ENCODE results near the gene COL16A1.

Gene COL16A1

DNA sequence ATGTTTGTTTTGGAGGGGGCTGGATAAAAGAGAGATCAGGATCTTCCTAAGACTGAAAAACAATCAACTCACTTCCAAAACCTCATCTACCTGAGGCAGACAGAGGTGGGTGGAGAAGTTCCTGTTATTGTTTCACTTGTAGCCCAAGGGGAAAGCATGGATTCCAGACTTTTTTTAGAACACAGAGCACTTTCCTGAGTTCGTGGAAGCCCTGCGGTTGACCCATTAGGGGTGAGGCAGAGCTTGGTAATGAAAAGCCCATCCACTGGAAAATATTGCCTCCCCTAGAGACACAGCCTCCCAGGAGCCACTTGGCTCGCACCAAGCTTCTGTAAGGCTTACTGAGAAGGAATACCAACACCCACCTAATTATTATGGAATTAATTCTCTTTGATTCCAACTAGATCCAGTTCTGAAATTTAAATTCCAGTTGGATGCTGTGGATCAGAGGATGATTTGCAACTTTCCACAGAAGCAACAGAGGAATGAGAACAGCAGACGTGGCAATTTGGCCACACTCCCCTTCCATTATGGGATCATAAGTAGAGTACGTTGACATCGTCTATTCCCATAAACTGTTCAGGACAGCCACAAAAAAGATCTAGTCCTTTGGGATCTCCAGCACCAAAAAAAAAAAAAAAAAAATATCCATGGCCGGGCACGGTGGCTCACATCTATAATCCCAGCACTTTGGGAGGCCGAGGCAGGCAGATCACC lies 55.0 kb downstream of the COL16A1 start:
- DNase-seq (ENCODE audit: low read depth in 2 of 2), result no peak

DNA sequence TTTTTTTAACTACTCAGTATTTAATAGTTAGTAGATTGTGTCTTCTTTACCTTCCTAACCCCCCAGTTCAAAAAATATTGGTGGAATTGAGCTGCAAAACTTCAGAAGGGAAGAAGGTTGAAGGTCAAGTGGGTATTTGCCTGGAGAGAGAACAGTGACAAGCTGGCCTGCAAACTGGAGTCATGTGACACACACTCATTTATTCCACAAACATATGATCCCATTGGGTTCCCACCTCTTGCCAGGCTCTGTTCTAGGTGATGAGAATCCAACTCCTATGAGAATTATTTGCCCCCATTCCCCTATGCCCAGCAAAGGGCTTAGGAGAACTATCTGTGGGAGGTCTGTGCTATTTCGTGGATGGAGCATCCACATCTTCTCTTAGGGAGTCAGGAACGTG lies 55.6 kb downstream of the COL16A1 start:
- DNase-seq (ENCODE audit: low read depth in 2 of 2), result no peak

DNA sequence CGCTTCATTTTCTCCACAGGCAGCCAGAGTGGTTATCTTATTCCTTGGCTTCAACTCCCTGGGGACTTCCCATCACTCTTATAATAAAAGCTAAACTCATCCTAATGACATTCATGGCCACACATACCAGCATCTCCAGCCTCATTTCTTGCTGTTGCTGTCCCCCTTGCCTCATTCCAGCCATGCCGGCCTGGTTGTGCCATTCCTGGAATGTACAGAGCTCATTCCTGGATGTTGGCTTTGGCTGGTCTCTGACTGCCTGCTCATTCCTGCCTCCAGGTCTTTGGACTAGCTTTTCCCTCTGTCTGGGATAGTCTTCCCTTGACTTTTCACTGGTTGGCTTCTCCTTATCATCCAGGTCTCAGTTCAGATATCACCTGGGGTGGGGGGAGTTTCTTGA lies 56.7 kb downstream of the COL16A1 start:
- DNase-seq (ENCODE audit: low read depth in 2 of 2), result no peak

DNA sequence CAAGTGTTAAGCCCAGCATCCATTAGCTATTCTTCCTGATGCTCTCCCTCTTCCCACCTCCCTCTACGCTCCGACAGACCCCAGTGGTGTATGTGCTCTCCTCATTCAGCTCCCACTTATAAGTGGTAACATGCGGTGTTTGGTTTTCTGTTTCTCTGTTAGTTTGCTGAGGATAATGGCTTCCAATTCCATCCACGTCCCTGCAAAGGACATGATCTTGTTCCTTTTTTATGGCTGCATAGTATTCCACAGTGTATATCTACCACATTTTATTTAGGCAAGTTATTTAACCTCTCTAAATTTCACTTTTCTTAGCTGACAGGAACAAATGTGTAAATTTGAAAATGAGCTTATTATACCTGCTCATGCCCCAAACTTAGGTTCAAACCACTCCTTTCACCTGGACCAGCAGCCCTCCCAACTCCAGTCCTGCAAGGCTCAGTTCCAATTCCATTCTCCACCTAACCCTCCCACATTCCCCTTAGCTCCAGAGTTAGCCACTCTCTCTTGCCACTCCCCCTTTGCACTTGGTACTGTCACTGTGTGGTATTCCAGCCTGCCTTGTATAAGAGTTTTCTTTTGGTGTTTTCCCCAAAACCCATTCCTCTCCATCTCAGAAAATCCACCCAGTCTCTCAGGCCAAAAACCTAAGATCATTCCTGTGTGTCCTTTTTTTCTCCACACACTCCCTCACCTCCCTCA lies 57.4 kb downstream of the COL16A1 start:
- no peak for DNase-seq (ENCODE audit: low read depth in 2 of 2)

DNA sequence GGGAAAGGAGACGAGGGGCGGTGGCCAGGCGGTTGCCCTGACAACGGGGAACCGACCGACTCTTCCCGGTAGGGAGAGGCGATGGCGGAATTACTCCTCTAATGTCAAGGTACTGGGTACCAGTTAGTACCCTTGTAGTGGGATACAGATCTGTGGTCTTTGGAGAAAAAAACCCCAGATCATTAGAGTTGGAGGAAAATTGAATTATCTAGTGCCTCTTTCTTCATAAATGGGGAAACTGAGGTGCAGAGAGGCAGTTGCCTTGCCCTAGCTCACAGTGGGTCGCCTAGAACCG lies 58.6 kb downstream of the COL16A1 start:
- DNase-seq (ENCODE audit: low read depth in 2 of 2), result no peak

DNA sequence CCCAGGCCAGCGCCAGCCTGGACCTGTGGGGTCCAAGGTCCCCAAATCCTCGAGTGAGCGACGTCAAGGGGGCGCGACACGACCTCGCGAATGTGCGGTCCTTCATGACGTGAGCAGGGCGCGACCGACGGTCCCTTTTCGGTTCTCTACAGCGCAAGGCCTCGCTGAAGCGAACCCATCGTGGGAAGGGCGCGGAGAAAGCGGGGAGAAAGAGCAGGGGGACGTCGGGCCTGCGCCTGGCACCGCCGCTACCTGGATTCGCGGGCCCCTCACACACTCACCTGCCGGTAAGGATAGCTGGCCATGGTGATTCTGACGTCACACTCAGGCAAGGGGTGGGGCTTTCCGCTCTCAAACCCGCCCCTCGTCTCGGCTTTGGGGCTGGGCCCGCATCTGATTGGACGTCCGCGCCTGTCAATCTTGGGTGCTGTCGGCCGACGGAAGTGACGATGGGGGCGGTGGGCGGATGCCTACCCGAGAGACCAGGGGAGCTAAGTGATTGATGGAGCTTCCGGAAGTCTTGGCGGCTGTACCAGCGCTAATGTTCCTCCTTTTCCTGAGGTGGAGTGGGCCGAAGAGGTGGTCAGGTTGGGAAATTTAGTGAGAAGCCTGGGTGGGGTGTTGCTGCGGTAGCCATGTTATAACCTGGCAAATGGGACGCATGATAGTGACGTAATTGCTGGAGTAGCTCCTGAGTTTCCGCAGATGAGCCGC lies 59.1 kb downstream of the COL16A1 start, which contains the start of gene PEF1:
Gene PEF1, minus strand, starts transcription at position 317 of the 714 bp plus-strand sequence. Its CDS starts 12 bp downstream, at position 305.
- peak; percentile 98 to 99 for DNase-seq (ENCODE audit: low read depth in 2 of 2)

DNA sequence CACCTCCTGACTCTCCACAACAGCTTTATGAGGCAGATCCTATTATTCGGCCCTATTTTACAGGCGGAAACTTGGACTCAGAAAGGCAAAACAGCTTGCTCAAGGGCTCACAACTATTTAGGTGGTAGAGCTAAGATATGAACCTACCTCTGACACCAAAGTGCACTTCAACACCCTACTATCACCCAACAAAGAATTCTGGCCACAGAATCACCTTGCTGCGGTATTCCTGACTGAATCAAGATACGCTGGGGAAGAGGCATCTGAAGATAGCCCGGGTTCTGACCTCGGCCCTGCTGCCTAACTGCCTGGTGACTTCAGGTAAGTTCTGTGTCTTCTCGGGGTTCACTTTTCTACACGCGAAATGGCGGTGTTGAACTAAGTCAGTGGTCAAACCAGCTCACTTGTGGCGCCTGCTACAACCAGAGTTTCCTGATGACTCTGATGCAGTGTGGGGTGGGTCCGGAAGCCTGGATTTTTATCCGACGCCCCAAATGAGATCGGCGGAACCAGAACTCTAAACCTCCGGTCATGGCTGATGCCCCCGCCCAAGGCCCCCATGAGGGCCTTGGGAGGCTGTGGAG lies 59.7 kb downstream of the COL16A1 start:
- no peak for DNase-seq (ENCODE audit: low read depth in 2 of 2)

DNA sequence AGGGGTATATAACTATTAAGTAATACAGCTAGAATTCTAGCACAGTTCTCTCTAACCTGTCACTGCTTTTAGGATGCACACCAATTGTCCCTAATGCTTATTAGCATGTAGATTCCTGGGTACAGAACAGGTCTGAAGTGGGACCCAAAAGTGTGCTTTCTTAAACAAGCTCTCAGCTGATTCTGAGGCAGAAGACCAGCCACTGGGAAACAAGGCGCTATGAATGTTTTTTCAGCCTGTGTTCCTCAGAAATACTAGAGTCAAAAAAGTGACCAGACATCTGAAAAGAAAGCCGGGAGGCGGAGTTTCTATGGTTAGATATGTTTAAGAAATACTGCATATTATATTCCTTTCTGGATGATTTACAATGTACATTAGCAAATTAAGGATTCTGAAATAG lies 60.9 kb downstream of the COL16A1 start:
- no peak for DNase-seq (ENCODE audit: low read depth in 2 of 2)

- no peak for DNase-seq (ENCODE audit: low read depth in 2 of 2)
Observed at GRCh38 chr1:31642366-31642765, 61.5 kb downstream of the COL16A1 start.

DNA sequence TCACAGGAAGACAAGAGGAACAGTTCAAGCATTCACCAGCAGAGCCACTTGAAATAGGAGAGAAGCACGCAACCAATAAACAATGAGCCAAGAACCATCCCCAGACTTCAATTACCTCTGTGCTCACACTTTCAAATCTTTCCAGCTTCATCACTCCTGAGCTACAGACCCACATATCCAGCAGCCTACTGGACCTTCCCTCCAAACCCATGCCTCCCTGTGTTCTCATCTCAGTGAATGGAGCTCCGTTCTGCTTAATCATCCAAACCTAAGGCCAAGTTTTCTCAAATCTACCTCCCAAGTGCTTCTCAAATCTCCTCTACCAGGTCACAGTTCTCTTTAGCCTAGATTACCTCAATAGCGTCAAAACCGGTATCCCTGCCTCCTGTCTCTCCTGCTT lies 62.9 kb downstream of the COL16A1 start:
- DNase-seq (ENCODE audit: low read depth in 2 of 2), result no peak

DNA sequence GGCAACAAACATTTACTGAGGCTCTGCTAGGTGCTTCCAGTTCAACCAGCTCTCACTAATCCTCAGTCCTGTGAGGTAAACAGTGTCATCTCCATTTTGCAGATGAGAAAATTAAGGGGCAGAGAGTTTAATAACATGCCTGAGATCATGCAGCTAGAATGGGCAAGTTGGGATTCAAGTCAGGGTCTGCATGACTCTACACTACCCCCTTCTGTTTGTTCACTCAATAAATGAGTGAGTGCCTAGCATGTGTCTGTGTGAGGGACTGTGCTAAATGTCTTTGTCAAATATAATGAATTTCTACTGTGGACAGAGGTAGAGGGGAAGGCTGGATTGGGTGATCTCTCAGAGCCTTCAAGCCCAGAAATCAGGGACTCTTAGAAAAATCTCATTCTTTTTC lies 63.6 kb downstream of the COL16A1 start:
- DNase-seq (ENCODE audit: low read depth in 2 of 2), result no peak

DNA sequence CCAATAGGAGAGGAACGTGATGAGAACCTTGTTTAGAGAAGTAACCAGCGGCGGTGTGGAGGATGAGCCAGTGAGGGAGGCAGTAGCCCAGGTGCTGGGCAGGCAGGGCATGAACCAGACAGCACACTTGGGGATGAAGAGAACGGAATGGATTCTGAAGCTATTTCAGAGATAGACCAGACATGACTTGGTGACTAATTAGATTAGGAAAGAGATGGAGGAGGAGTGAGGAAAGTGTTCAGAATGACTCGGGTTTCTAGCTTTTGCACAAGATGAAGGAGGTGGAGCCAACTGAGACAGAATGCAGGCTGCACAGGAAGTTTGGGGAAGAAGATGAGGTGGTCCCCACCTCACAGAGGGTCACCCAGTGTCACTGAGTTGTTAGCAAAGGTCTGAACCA lies 64.3 kb downstream of the COL16A1 start:
- DNase-seq (ENCODE audit: low read depth in 2 of 2), result no peak

DNA sequence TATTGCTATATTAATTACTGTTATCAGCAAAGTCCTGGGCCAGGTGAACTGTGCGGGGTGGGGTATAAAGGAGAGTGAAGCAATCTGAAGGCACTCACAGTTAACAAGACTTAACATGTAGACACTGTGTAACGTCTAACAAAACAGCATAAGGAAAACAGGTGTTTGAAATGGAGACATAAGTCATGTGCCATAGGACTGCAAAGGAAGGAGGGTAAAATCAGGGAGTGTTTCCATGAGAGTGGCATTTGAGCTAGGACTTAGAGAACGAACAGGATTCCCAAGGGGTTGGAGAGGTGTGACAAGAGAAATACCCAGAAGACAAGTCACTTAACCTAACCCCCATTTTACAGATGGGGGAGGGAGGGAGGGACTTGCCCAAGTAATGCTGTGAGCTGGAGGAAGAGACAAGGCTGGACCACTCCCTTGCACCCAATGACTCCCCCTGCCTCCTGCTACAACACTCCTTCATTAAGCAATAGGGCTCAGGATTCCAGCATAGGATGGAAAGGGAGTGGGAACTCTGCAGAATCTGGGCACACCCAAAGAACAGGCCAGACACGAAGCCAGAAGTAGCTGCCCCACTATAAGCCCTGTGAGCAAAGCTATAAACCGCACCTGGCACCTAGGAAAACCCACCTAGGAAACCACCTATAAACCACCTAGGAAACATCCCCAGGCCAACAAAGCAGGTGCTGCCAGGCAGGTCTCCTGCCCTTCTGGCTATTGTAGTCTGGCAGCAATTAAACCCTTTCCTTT lies 65.7 kb downstream of the COL16A1 start:
- DNase-seq (ENCODE audit: low read depth in 2 of 2), result no peak

DNA sequence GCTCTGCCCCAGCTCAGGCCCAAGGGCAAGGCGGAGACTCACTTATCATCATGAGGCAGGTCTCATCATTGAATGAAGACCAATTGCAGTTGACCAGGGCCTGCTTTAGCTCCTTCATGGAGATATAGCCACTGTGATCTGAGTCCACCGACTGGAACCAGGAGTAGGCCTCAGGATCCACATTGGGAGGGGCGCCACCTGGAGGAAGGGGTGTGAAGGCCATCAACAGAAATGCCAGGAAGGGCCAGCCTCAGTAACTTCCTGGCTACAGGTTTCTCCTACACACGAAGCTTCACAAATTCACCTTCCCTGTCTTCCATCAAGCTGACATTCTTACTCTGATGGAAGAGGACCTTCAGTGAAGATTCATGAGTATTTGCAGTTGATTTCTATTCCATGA lies 70.7 kb downstream of the COL16A1 start:
- peak in 1 of 2 experiments; percentile 26 for DNase-seq (ENCODE audit: low read depth in 2 of 2)

- DNase-seq (ENCODE audit: low read depth in 2 of 2), result no peak
Observed at GRCh38 chr1:31632649-31633048, 71.2 kb downstream of the COL16A1 start.

DNA sequence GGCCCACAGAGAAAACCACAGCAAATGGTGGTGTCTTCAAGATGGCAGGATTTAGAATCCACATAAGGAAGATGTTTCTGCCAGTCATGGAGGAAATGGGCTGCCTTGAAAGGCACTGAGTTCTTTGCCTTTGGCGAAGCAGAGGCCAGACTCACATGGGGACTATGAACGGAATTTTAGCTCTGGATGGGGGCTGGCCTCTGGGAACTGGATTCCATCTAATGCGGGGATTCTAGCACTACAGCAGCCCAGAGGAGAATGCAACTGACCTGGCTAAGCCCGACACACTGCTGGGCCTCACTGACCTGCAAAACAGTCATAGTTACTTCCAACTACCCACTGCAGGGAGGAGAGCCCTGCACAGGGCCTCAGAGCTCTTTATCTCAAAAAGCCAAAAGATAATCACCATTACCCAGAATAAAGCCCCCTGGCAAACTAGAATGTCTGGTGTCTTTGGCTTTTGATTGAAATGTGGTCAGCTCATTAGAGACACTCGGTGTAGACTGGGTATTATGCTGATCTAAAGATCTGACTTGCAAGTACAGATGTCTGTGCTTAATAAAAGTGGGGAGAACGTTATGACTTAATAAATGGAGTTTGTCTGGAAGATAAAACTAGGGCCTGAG lies 74.8 kb downstream of the COL16A1 start:
- DNase-seq (ENCODE audit: low read depth in 2 of 2), result no peak

- no peak for DNase-seq (ENCODE audit: low read depth in 2 of 2)
Observed at GRCh38 chr1:31627930-31628559, 75.8 kb downstream of the COL16A1 start.

DNA sequence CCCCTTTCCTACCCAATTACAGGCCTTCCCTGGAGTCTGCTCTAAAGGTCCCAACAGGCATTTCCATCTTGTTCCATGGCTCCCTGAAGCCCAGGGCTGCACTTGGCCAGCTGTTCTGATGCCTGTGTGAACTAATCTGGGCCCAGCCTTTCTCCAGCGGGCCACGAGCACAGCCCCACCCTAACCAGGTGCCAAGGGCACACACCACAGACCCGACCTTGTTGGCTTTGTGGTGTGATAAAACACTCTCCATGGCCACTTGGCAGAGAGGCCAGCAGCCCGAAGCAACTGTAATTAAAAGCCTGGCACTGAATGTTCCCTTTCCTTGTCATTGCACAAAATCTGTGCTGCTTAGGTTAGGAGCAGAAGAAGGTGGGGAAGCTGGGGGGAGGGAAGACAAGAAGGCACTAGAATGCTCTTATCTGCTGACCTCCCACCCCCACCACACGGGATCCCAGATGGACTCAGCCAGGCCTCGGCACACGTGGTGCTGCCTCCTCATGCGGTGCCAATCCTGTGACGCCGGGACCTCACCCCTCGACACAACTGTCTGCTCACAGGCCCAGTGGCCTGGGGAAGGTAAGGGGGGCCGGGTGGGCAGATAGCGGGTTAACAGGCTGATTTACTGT lies 76.4 kb downstream of the COL16A1 start:
- DNase-seq (ENCODE audit: low read depth in 2 of 2), result no peak

- no peak for DNase-seq (ENCODE audit: low read depth in 2 of 2)
Observed at GRCh38 chr1:31626223-31627207, 77.3 kb downstream of the COL16A1 start.

Data from stimulated activated CD4-positive, alpha-beta T cell treated with anti-CD3 and anti-CD28 coated beads, Interleukin-12 subunit alpha, Interleukin-12 subunit beta, amount 100 ng/mL, for 24 hours (primary cell).